ENCODE data around the gene MTMR10.

Gene MTMR10

GRCh38 chr15:31024330-31024729 lies 32.9 kb upstream of the MTMR10 start:
- Histone ChIP-seq H3K27me3 (ENCODE audit: insufficient read depth, poor library complexity, severe bottlenecking) (no peaks in the 10 kb centered on the region), H3K27ac (replicated peaks) (no peak overlapping the region), H3K4me3 (replicated peaks; ENCODE audit: insufficient read depth, low read length) (no peak overlapping the region)
- no peak for DNase-seq (ENCODE audit: low read depth in 1 of 2, low spot score in 1 of 2)
- TF ChIP-seq CTCF (IDR thresholded peaks at IDR 0.05; ENCODE audit: insufficient read depth, low read length) (no peak), GABPA (IDR thresholded peaks at IDR 0.05; ENCODE audit: low read depth) (no peak), POLR2AphosphoS5 (IDR thresholded peaks at IDR 0.05; ENCODE audit: low read depth) (no peak), SPI1 (IDR thresholded peaks at IDR 0.05; ENCODE audit: borderline replicate concordance, low read depth) (no peak)
- TF ChIP-seq, protein P1, sequence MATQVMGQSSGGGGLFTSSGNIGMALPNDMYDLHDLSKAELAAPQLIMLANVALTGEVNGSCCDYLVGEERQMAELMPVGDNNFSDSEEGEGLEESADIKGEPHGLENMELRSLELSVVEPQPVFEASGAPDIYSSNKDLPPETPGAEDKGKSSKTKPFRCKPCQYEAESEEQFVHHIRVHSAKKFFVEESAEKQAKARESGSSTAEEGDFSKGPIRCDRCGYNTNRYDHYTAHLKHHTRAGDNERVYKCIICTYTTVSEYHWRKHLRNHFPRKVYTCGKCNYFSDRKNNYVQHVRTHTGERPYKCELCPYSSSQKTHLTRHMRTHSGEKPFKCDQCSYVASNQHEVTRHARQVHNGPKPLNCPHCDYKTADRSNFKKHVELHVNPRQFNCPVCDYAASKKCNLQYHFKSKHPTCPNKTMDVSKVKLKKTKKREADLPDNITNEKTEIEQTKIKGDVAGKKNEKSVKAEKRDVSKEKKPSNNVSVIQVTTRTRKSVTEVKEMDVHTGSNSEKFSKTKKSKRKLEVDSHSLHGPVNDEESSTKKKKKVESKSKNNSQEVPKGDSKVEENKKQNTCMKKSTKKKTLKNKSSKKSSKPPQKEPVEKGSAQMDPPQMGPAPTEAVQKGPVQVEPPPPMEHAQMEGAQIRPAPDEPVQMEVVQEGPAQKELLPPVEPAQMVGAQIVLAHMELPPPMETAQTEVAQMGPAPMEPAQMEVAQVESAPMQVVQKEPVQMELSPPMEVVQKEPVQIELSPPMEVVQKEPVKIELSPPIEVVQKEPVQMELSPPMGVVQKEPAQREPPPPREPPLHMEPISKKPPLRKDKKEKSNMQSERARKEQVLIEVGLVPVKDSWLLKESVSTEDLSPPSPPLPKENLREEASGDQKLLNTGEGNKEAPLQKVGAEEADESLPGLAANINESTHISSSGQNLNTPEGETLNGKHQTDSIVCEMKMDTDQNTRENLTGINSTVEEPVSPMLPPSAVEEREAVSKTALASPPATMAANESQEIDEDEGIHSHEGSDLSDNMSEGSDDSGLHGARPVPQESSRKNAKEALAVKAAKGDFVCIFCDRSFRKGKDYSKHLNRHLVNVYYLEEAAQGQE (IDR thresholded peaks at IDR 0.05; ENCODE audit: insufficient replicate concordance, low read depth) = no peak

DNA sequence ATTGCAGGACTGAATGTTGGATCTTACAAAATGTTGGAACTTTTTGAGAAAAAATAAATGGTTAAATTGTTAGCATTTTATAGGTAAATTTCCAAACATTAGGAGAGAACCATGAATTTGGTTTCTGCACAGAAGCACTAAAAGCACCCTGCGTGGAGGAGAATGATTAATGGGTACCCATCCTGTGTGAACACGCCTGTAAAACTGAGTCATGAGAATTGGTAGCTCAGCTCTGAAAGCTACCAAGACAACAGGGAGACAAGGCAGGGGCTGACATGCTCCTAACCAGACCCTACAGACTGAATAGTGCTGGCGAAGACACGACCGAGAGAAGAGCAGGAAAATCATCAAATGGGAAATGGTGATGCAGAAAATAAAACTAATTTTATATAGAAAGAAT lies 32.4 kb upstream of the MTMR10 start:
- H3K27me3 ChIP-seq (ENCODE audit: insufficient read depth, poor library complexity, severe bottlenecking) = no peaks in the 10 kb centered on the region

GRCh38 chr15:31021067-31021665 lies 29.7 kb upstream of the MTMR10 start:
- Histone ChIP-seq H3K27ac (replicated peaks) (no peak overlapping the region), H3K27me3 (ENCODE audit: insufficient read depth, poor library complexity, severe bottlenecking) (no peaks in the 10 kb centered on the region), H3K4me3 (replicated peaks; ENCODE audit: insufficient read depth, low read length) (no peak overlapping the region)
- no peak for TF ChIP-seq CTCF (IDR thresholded peaks at IDR 0.05; ENCODE audit: insufficient read depth, low read length)
- no peak for TF ChIP-seq SPI1 (IDR thresholded peaks at IDR 0.05; ENCODE audit: borderline replicate concordance, low read depth)
- TF ChIP-seq, protein P1 (IDR thresholded peaks at IDR 0.05; ENCODE audit: insufficient replicate concordance, low read depth) = no peak
- no peak for DNase-seq (ENCODE audit: low read depth in 1 of 2, low spot score in 1 of 2)

More for the DNA sequence above, 32.4 kb upstream of the MTMR10 start:
- no peak overlapping the region for H3K27ac ChIP-seq (replicated peaks)
- no peak for TF ChIP-seq CTCF (IDR thresholded peaks at IDR 0.05; ENCODE audit: insufficient read depth, low read length)
- no peak for TF ChIP-seq GABPA (IDR thresholded peaks at IDR 0.05; ENCODE audit: low read depth)
- no peak for TF ChIP-seq SPI1 (IDR thresholded peaks at IDR 0.05; ENCODE audit: borderline replicate concordance, low read depth)
- TF ChIP-seq, protein P1 (IDR thresholded peaks at IDR 0.05; ENCODE audit: insufficient replicate concordance, low read depth) = no peak
- no peak for TF ChIP-seq POLR2AphosphoS5 (IDR thresholded peaks at IDR 0.05; ENCODE audit: low read depth)
- no peak overlapping the region for H3K4me3 ChIP-seq (replicated peaks; ENCODE audit: insufficient read depth, low read length)
- no peak for DNase-seq (ENCODE audit: low read depth in 1 of 2, low spot score in 1 of 2)

All from HL-60 (cell line).